Measurements from ENCODE around the gene EPS15. TPM values are rescaled to one million over a fixed set of nuclear protein-coding genes. Genes with fewer than 3 reads are reported as not detected.

EPS15 gene
- total and polyA plus RNA-seq, 2 of the 8 experiments (the other 6 are each of a cell fraction or from before 2014, with no cell fraction given) = 15.9 to 57.2 TPM

DNA sequence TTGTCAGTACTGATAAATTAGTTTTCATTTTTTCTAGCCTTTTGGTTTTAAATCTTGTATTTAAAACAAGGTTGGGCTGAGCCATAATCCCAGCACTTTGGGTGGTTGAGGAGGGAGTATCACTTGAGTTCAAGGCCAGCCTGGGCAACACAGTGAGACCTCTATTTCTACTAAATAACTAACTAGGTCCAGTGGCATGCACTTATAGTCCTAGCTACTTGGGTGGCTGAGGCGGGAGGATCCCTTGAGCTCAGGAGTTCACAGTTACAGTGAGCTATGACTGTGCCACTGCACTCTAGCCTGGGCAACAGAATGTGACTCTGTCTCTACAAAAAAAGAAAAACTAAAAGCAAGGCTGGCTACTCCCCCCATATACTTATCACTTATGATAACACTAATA lies 167.2 kb downstream of the EPS15 start:
- H3K4me2 ChIP-seq (ENCODE audit: insufficient read depth in 1 of 2, low read depth in 2 of 2, low read length in 2 of 2) = no peak overlapping the region
- no peak overlapping the region for H3K4ac ChIP-seq (replicated peaks; ENCODE audit: insufficient read length, low read depth, low read length)
- peaks cover 0 to 19% (median 2%) of the 10 kb centered on the region in 4 experiments; a peak in 3 of 8 replicates for H3K36me3 ChIP-seq (ENCODE audit: control insufficient read depth in 2 of 4, insufficient read depth in 4 of 4, low read length in 3 of 4)
- H3K23me2 ChIP-seq (ENCODE audit: low read depth, low read length) = no peaks in the 10 kb centered on the region
- no peak overlapping the region for H3K27ac ChIP-seq (ENCODE audit: low read depth, low read length)
- no peak overlapping the region for H2BK20ac ChIP-seq (ENCODE audit: low read length)
- CTCF ChIA-PET (ENCODE audit: partially characterized antibody) = interaction anchor here (0.6 kb wide), 1 partner anchor 778 kb away, joined by 3 read pairs; no protein-coding TSS in a partner anchor
- H3K79me2 ChIP-seq (ENCODE audit: control insufficient read depth in 1 of 2, insufficient read depth in 2 of 2, low read length in 2 of 2) = no peaks in the 10 kb centered on the region
- no peak for FAIRE-seq
- H4K91ac ChIP-seq (replicated peaks; ENCODE audit: insufficient read length, low read length) = no peak overlapping the region
- H2BK5ac ChIP-seq (ENCODE audit: low read depth, low read length) = no peak overlapping the region
- H3K56ac ChIP-seq (replicated peaks; ENCODE audit: insufficient read length, low read depth, low read length) = no peak overlapping the region
- H3K14ac ChIP-seq (ENCODE audit: insufficient read length) = no peak overlapping the region
- WGBS, 2 experiments (ENCODE audit: extremely low coverage in 1 of 2, insufficient coverage in 1 of 2, insufficient read length in 1 of 2, insufficient replicate concordance in 2 of 2, low coverage in 1 of 2, low lambda C conversion rate in 2 of 2, missing lambda C conversion rate in 1 of 2) = 88% methylated on average over 1 of the region's 1 CpG; no CpG with 5 or more reads in 1 of the 2 experiments
- no peak overlapping the region for H2BK120ac ChIP-seq (replicated peaks; ENCODE audit: low read depth, low read length)
- H3K18ac ChIP-seq (ENCODE audit: extremely low read depth, low read length) = no peak overlapping the region
- H3K4me3 ChIP-seq (ENCODE audit: extremely low read depth in 1 of 4, insufficient read depth in 2 of 4, low read depth in 3 of 4, low read length in 4 of 4) = no peak overlapping the region
- TF ChIP-seq EZH2 (IDR thresholded peaks at IDR 0.05; ENCODE audit: low read depth, low read length, severe bottlenecking) = no peak
- no peak for TF ChIP-seq YY1 (IDR thresholded peaks at IDR 0.05; ENCODE audit: low read depth, low read length)
- no peak for TF ChIP-seq CBX8 (IDR thresholded peaks at IDR 0.05; ENCODE audit: borderline replicate concordance, low read depth, low read length)
- TF ChIP-seq TAF7 (optimal IDR thresholded peaks at IDR 0.05; ENCODE audit: borderline replicate concordance, low read depth, low read length) = no peak
- TF ChIP-seq POU5F1 (IDR thresholded peaks at IDR 0.05; ENCODE audit: low read depth, low read length) = no peak
- TF ChIP-seq, protein P1, sequence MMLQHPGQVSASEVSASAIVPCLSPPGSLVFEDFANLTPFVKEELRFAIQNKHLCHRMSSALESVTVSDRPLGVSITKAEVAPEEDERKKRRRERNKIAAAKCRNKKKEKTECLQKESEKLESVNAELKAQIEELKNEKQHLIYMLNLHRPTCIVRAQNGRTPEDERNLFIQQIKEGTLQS (IDR thresholded peaks at IDR 0.05; ENCODE audit: insufficient read depth, low read depth, low read length) = no peak
- no peak for TF ChIP-seq CTBP2 (IDR thresholded peaks at IDR 0.05; ENCODE audit: borderline replicate concordance, insufficient read depth, insufficient read length, low read length)
- no peak for TF ChIP-seq EP300 (IDR thresholded peaks at IDR 0.05; ENCODE audit: borderline replicate concordance in 1 of 2, low read depth in 2 of 2, low read length in 2 of 2)
- H4K5ac ChIP-seq (ENCODE audit: insufficient read length, low read depth, low read length) = no peak overlapping the region
- no peaks in the 10 kb centered on the region for H3K9me3 ChIP-seq (ENCODE audit: insufficient read depth in 2 of 2, low read depth in 1 of 2, low read length in 1 of 2)
- H2AFZ ChIP-seq (ENCODE audit: low read length) = no peak overlapping the region
- POLR2A ChIA-PET (ENCODE audit: partially characterized antibody) = interaction anchor here (1.4 kb wide), 1 partner anchor 10 kb away, joined by 4 read pairs; no protein-coding TSS in a partner anchor
- no peak overlapping the region for H2BK12ac ChIP-seq (ENCODE audit: low read depth, low read length)
- no peaks in the 10 kb centered on the region for H4K20me1 ChIP-seq (replicated peaks in 1 of 2; ENCODE audit: control insufficient read depth in 1 of 2, insufficient read depth in 2 of 2, low read length in 2 of 2)
- no peak overlapping the region for H2AK5ac ChIP-seq (ENCODE audit: low read depth, low read length)
- no peak overlapping the region for H3K23ac ChIP-seq (ENCODE audit: insufficient read length)
- no peak for DNase-seq (ENCODE audit: low read depth in 1 of 2, low spot score in 2 of 2)
- no peaks in the 10 kb centered on the region for H3K27me3 ChIP-seq (replicated peaks in 1 of 4; ENCODE audit: control insufficient read depth in 3 of 4, extremely low read depth in 1 of 4, insufficient read depth in 3 of 4, low read length in 3 of 4)
- H2BK15ac ChIP-seq (ENCODE audit: low read length) = no peak overlapping the region
- H3K9ac ChIP-seq (replicated peaks in 1 of 4; ENCODE audit: extremely low read depth in 1 of 4, low read depth in 3 of 4, low read length in 3 of 4) = no peak overlapping the region
- no peaks in the 10 kb centered on the region for H3K79me1 ChIP-seq (ENCODE audit: low read depth, low read length)
- H3K4me1 ChIP-seq (replicated peaks in 1 of 4; ENCODE audit: control insufficient read depth in 3 of 4, insufficient read depth in 4 of 4, low read length in 3 of 4) = no peaks in the 10 kb centered on the region
- no peak overlapping the region for H4K8ac ChIP-seq (ENCODE audit: extremely low read depth, insufficient read depth, low read length)

Measured in H1 (cell line).